Measurements from ENCODE around the gene KLHL22. TPM values are rescaled to one million over a fixed set of nuclear protein-coding genes. Genes with fewer than 3 reads are reported as not detected.

KLHL22 gene
- total and polyA plus RNA-seq, 2 of the 13 experiments (the other 11 are each of a cell fraction or from before 2014, with no cell fraction given) = 10.9 to 14.8 TPM

DNA sequence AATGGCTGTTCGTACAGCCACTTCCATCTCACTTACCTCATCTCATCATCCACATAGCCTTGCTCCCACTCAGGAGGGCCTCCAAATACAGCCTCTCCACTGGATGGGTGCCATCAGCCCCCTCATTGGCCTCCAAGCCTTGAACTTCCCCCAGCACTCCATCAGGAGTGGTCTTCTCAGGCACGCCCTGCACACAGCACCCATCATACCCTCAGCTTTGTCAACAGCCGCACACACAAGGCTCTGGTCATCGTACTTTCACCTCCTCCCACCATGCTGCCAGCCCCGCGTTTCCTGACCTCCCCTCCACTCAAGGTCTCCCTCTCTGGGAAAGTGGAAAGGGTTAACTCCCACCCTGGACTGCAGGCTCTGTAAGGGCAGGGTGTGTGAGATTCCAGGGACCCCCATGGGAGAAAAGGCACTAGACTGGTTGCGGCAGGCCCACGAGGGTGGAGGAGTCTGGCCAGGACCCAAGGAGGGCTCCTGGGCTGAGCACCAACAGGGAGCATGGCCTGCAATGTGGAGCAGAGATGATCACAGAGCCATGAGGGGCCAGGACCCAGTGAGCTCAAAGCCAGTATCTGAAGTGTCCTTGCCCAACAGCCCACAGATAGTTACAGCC is 37.0 kb downstream of the KLHL22 start:
- WGBS (ENCODE audit: low lambda C conversion rate) = 94% methylated on average over 8 of the region's 8 CpGs
- ATAC-seq = no peak

More for the DNA sequence above, 37.0 kb downstream of the KLHL22 start:
- Histone ChIP-seq H3K79me2 (ENCODE audit: insufficient read depth, low read length) (no peaks in the 10 kb centered on the region), H3K4me3 (replicated peaks in 1 of 3; ENCODE audit: insufficient read depth in 1 of 3, low read depth in 2 of 3, low read length in 3 of 3) (no peak overlapping the region), H3K4me1 (ENCODE audit: insufficient read depth, low read length) (no peaks in the 10 kb centered on the region), H4K20me1 (ENCODE audit: insufficient read depth, low read length) (no peaks in the 10 kb centered on the region), H3K9ac (ENCODE audit: insufficient read depth, low read depth, low read length) (no peak overlapping the region), H3K27ac (ENCODE audit: extremely low read length, insufficient read depth, low read length) (no peak overlapping the region), H2AFZ (ENCODE audit: low read length) (no peak overlapping the region), H3K27me3 (ENCODE audit: control insufficient read depth in 1 of 2, insufficient read depth in 2 of 2, low read length in 2 of 2) (no peaks in the 10 kb centered on the region), H3K4me2 (ENCODE audit: low read depth, low read length) (no peak overlapping the region), H3K9me3 (ENCODE audit: low read length) (no peaks in the 10 kb centered on the region), H3K36me3 (replicated peaks in 1 of 2; ENCODE audit: control insufficient read depth in 1 of 2, insufficient read depth in 2 of 2, low read length in 2 of 2) (peaks cover 0 to 7% of the 10 kb centered on the region in 2 experiments; a peak in 1 of 5 replicates)
- no TSS peak for BruUV-seq (replicated peaks)
- intact Hi-C loops (cut with micrococcal nuclease; ENCODE audit: unreplicated experiment) = no loop called here
- ChIA-PET POLR2A (no interaction called here), CTCF (ENCODE audit: low intra/inter-chr PET ratio, low total read pairs) (no interaction called here)
- in situ Hi-C loops (cut with HindIII; ENCODE audit: extremely low pct_ligation_motif_present, low pct_unique_long_range_greater_than_20kb) = loop anchor here (5.0 kb wide), 1 partner anchor 36 kb away; no protein-coding TSS in a partner anchor
- TF ChIP-seq EED (CRISPR knock-in tag; IDR thresholded peaks at IDR 0.05) = no peak
- TF ChIP-seq, protein P1, sequence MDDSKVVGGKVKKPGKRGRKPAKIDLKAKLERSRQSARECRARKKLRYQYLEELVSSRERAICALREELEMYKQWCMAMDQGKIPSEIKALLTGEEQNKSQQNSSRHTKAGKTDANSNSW (CRISPR knock-in tag; IDR thresholded peaks at IDR 0.05; ENCODE audit: borderline replicate concordance) = no peak
- no peak for TF ChIP-seq HNRNPL (IDR thresholded peaks at IDR 0.05; ENCODE audit: low read depth, low read length)
- no peak for TF ChIP-seq JUNB (CRISPR knock-in tag; IDR thresholded peaks at IDR 0.05; ENCODE audit: borderline replicate concordance)
- no peak for TF ChIP-seq ZFP62 (CRISPR knock-in tag; IDR thresholded peaks at IDR 0.05)
- no peak for TF ChIP-seq ZNF619 (CRISPR knock-in tag; IDR thresholded peaks at IDR 0.05)
- TF ChIP-seq MLLT10 (CRISPR knock-in tag; IDR thresholded peaks at IDR 0.05) = no peak
- no peak for TF ChIP-seq JUN (CRISPR knock-in tag; IDR thresholded peaks at IDR 0.05)
- no peak for TF ChIP-seq ZNF136 (CRISPR knock-in tag; IDR thresholded peaks at IDR 0.05; ENCODE audit: low read depth)
- TF ChIP-seq ZNF510 (CRISPR knock-in tag; IDR thresholded peaks at IDR 0.05; ENCODE audit: low read depth) = no peak
- no peak for TF ChIP-seq RAD21 (CRISPR knock-in tag; IDR thresholded peaks at IDR 0.05)
- TF ChIP-seq, protein P2, sequence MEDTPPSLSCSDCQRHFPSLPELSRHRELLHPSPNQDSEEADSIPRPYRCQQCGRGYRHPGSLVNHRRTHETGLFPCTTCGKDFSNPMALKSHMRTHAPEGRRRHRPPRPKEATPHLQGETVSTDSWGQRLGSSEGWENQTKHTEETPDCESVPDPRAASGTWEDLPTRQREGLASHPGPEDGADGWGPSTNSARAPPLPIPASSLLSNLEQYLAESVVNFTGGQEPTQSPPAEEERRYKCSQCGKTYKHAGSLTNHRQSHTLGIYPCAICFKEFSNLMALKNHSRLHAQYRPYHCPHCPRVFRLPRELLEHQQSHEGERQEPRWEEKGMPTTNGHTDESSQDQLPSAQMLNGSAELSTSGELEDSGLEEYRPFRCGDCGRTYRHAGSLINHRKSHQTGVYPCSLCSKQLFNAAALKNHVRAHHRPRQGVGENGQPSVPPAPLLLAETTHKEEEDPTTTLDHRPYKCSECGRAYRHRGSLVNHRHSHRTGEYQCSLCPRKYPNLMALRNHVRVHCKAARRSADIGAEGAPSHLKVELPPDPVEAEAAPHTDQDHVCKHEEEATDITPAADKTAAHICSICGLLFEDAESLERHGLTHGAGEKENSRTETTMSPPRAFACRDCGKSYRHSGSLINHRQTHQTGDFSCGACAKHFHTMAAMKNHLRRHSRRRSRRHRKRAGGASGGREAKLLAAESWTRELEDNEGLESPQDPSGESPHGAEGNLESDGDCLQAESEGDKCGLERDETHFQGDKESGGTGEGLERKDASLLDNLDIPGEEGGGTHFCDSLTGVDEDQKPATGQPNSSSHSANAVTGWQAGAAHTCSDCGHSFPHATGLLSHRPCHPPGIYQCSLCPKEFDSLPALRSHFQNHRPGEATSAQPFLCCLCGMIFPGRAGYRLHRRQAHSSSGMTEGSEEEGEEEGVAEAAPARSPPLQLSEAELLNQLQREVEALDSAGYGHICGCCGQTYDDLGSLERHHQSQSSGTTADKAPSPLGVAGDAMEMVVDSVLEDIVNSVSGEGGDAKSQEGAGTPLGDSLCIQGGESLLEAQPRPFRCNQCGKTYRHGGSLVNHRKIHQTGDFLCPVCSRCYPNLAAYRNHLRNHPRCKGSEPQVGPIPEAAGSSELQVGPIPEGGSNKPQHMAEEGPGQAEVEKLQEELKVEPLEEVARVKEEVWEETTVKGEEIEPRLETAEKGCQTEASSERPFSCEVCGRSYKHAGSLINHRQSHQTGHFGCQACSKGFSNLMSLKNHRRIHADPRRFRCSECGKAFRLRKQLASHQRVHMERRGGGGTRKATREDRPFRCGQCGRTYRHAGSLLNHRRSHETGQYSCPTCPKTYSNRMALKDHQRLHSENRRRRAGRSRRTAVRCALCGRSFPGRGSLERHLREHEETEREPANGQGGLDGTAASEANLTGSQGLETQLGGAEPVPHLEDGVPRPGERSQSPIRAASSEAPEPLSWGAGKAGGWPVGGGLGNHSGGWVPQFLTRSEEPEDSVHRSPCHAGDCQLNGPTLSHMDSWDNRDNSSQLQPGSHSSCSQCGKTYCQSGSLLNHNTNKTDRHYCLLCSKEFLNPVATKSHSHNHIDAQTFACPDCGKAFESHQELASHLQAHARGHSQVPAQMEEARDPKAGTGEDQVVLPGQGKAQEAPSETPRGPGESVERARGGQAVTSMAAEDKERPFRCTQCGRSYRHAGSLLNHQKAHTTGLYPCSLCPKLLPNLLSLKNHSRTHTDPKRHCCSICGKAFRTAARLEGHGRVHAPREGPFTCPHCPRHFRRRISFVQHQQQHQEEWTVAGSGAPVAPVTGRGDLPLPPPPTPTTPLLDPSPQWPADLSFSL (CRISPR knock-in tag; IDR thresholded peaks at IDR 0.05) = no peak
- no peak for TF ChIP-seq PHF21A (CRISPR knock-in tag; IDR thresholded peaks at IDR 0.05)
- TF ChIP-seq ZNF460 (CRISPR knock-in tag; IDR thresholded peaks at IDR 0.05; ENCODE audit: borderline replicate concordance) = no peak
- FAIRE-seq (no peak), DNase-seq (ENCODE audit: low spot score) (no peak)

All from HepG2 (cell line).